ENCODE measurements around the gene CCDC102B. TPM values are rescaled to one million over a fixed set of nuclear protein-coding genes. Genes with fewer than 3 reads are reported as not detected.

Gene CCDC102B
- total RNA-seq, 1 experiment from 2014 or later: 2.4 TPM

GRCh38 chr18:68769461-68769860 is 28.4 kb upstream of the CCDC102B start:
- Histone ChIP-seq H4K20me1 (ENCODE audit: low read length) (no peaks in the 10 kb centered on the region), H3F3A (ENCODE audit: low read length, unreplicated experiment) (no peaks in the 10 kb centered on the region), H3K27me3 (ENCODE audit: low read length) (no peaks in the 10 kb centered on the region), H3K4me2 (ENCODE audit: low read length) (no peak overlapping the region), H3K4me3 (ENCODE audit: low read length) (no peak overlapping the region), H2AFZ (ENCODE audit: low read length) (no peak overlapping the region), H3K9me3 (ENCODE audit: low read length) (no peaks in the 10 kb centered on the region), H3K9ac (ENCODE audit: low read length) (no peak overlapping the region), H3K27ac (ENCODE audit: low read length) (no peak overlapping the region), H3K9me2 (replicated peaks; ENCODE audit: low read length) (no peaks in the 10 kb centered on the region), H3K36me3 (ENCODE audit: low read depth, low read length) (no peaks in the 10 kb centered on the region), H3K79me2 (ENCODE audit: low read length) (no peaks in the 10 kb centered on the region), H3K4me1 (ENCODE audit: insufficient read depth, low read length) (no peaks in the 10 kb centered on the region)
- CTCF ChIA-PET: no interaction called here
- DNase-seq (no peak), ATAC-seq (no peak)
- TF ChIP-seq EZH2 (IDR thresholded peaks at IDR 0.05; ENCODE audit: low read length, unreplicated experiment) (no peak), EZH2phosphoT487 (IDR thresholded peaks at IDR 0.05; ENCODE audit: borderline replicate concordance, low read length) (no peak), CTCF (conservative IDR thresholded peaks at IDR 0.05; ENCODE audit: low read depth, low read length) (no peak)
- POLR2A ChIA-PET (ENCODE audit: unreplicated experiment): no interaction called here
- BruUV-seq (replicated peaks): no TSS peak
- intact Hi-C loops (cut with micrococcal nuclease): no loop called here

GRCh38 chr18:68772268-68772667 is 25.6 kb upstream of the CCDC102B start:
- Histone ChIP-seq H3K27ac (ENCODE audit: low read length) (no peak overlapping the region), H3K9me2 (replicated peaks; ENCODE audit: low read length) (no peaks in the 10 kb centered on the region), H3K9me3 (ENCODE audit: low read length) (no peaks in the 10 kb centered on the region), H2AFZ (ENCODE audit: low read length) (no peak overlapping the region), H3K79me2 (ENCODE audit: low read length) (no peaks in the 10 kb centered on the region), H4K20me1 (ENCODE audit: low read length) (no peaks in the 10 kb centered on the region), H3K27me3 (ENCODE audit: low read length) (no peaks in the 10 kb centered on the region), H3K9ac (ENCODE audit: low read length) (no peak overlapping the region), H3K4me3 (ENCODE audit: low read length) (no peak overlapping the region), H3K4me2 (ENCODE audit: low read length) (no peak overlapping the region), H3K4me1 (ENCODE audit: insufficient read depth, low read length) (no peaks in the 10 kb centered on the region), H3F3A (ENCODE audit: low read length, unreplicated experiment) (no peaks in the 10 kb centered on the region), H3K36me3 (ENCODE audit: low read depth, low read length) (no peaks in the 10 kb centered on the region)
- no peak for TF ChIP-seq EZH2phosphoT487 (IDR thresholded peaks at IDR 0.05; ENCODE audit: borderline replicate concordance, low read length)
- TF ChIP-seq EZH2 (IDR thresholded peaks at IDR 0.05; ENCODE audit: low read length, unreplicated experiment): no peak
- TF ChIP-seq CTCF (conservative IDR thresholded peaks at IDR 0.05; ENCODE audit: low read depth, low read length): no peak
- no TSS peak for BruUV-seq (replicated peaks)
- no peak for DNase-seq
- ATAC-seq: no peak
- ChIA-PET CTCF (no interaction called here), POLR2A (ENCODE audit: unreplicated experiment) (no interaction called here)
- intact Hi-C loops (cut with micrococcal nuclease): no loop called here

GRCh38 chr18:68778280-68778886 is 19.5 kb upstream of the CCDC102B start:
- intact Hi-C loops (cut with micrococcal nuclease): no loop called here
- no peaks in the 10 kb centered on the region for H4K20me1 ChIP-seq (ENCODE audit: low read length)

More at GRCh38 chr18:68778280-68778886, 19.5 kb upstream of the CCDC102B start:
- Histone ChIP-seq H3K27me3 (ENCODE audit: low read length) (no peaks in the 10 kb centered on the region), H3K79me2 (ENCODE audit: low read length) (no peaks in the 10 kb centered on the region), H3K4me3 (ENCODE audit: low read length) (no peak overlapping the region), H3K4me2 (ENCODE audit: low read length) (no peak overlapping the region), H3K4me1 (ENCODE audit: insufficient read depth, low read length) (no peaks in the 10 kb centered on the region), H3K36me3 (ENCODE audit: low read depth, low read length) (no peaks in the 10 kb centered on the region), H2AFZ (ENCODE audit: low read length) (no peak overlapping the region), H3F3A (ENCODE audit: low read length, unreplicated experiment) (no peaks in the 10 kb centered on the region), H3K9me3 (ENCODE audit: low read length) (no peaks in the 10 kb centered on the region), H3K27ac (ENCODE audit: low read length) (no peak overlapping the region), H3K9ac (ENCODE audit: low read length) (no peak overlapping the region), H3K9me2 (replicated peaks; ENCODE audit: low read length) (no peaks in the 10 kb centered on the region)
- CTCF ChIA-PET: no interaction called here
- POLR2A ChIA-PET (ENCODE audit: unreplicated experiment): no interaction called here
- BruUV-seq (replicated peaks): no TSS peak
- no peak for ATAC-seq
- TF ChIP-seq CTCF (conservative IDR thresholded peaks at IDR 0.05; ENCODE audit: low read depth, low read length) (no peak), EZH2phosphoT487 (IDR thresholded peaks at IDR 0.05; ENCODE audit: borderline replicate concordance, low read length) (no peak), EZH2 (IDR thresholded peaks at IDR 0.05; ENCODE audit: low read length, unreplicated experiment) (no peak)
- DNase-seq: no peak
